Left kidney (tissue), 2 donors: ENCODE data around the gene COL17A1. TPM values are rescaled to one million over a fixed set of nuclear protein-coding genes. Genes with fewer than 3 reads are reported as not detected.

Source experiments
- DNase-seq: peaks from one replicate; pipeline ENCODE4 v3.0.0-alpha.2; 2013
- polyA plus RNA-seq: library from polyadenylated mRNA; unstranded; fragments of 120-200 nt; gene quantifications from one replicate; pipeline ENCODE4 v1.2.1, GENCODE V29; 2013; ENCODE audit not compliant: insufficient read length

Gene COL17A1
- polyA plus RNA-seq, 1 donor = 0.63 TPM

DNA sequence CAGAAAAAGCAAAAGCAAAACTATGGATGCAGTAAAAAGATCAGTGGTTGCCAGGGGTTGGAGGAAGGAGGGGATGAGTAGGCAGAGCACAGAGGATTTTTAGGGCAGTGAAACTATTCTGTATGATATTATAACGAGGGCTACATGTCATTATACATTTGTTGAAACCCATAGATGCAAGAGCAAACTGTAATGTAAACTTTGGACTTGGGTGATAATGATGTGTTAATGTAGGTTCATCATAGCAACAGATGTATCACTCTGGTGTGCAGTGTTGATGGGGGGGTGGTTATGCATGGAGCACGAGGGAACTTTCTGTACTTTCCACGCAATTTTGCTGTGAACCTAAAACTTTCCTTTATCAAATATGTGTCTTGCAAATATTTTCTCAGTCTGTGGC, 95.6 kb downstream of the COL17A1 start:
- DNase-seq = no peak

GRCh38 chr10:103986360-103986759, 99.3 kb downstream of the COL17A1 start:
- DNase-seq = no peak

- no peak for DNase-seq
Measured at GRCh38 chr10:103985726-103986125, 100.0 kb downstream of the COL17A1 start.

GRCh38 chr10:103983367-103983911, 102.2 kb downstream of the COL17A1 start:
- no peak for DNase-seq

GRCh38 chr10:103982639-103983038, 103.0 kb downstream of the COL17A1 start:
- DNase-seq = no peak

Other genes starting within 250 kb of the COL17A1 start
- gene SH3PXD2A, start 230.3 kb downstream of the COL17A1 start, polyA plus RNA-seq = 32.0 TPM
- gene STN1, start 167.7 kb downstream of the COL17A1 start, polyA plus RNA-seq = 24.1 TPM
- 73.6 TPM for gene SLK, start 118.7 kb downstream of the COL17A1 start, polyA plus RNA-seq
- 11.9 TPM for gene SFR1, start 36.3 kb upstream of the COL17A1 start, polyA plus RNA-seq
- 39.1 TPM for gene CFAP43, start 146.5 kb upstream of the COL17A1 start, polyA plus RNA-seq
- 87.5 TPM for gene GSTO1, start 169.0 kb upstream of the COL17A1 start, polyA plus RNA-seq
- 52.8 TPM for gene GSTO2, start 183.3 kb upstream of the COL17A1 start, polyA plus RNA-seq